ENCODE results near the gene FYTTD1. TPM values are rescaled to one million over a fixed set of nuclear protein-coding genes. Genes with fewer than 3 reads are reported as not detected.
"Not testable (repeated sequence)": the region's sequence is repeated elsewhere in the genome, so short reads cannot be mapped to it uniquely, and the experiment has no call there.

Gene FYTTD1
- total RNA-seq, 4 donors from 2014 or later = 18.3 to 94.6 (median 33.6) TPM

GRCh38 chr3:197709135-197709534 is 40.5 kb upstream of the FYTTD1 start:
- intact Hi-C loops (cut with DNase I; ENCODE audit: low total_unique reads) (no loop called here), in situ Hi-C loops (cut with MboI; ENCODE audit: low pct_ligation_motif_present in 1 of 4, low pct_unique_long_range_greater_than_20kb in 1 of 4, low sequenced_read_pairs in 3 of 4) (no loop called here)
- Histone ChIP-seq H3K27ac (no peak overlapping the region), H3K9me3 (no peaks in the 10 kb centered on the region), H3K36me3 (peaks cover 0 to 10% (median 0%) of the 10 kb centered on the region in 4 donors), H3K27me3 (no peaks in the 10 kb centered on the region), H3K4me3 (no peak overlapping the region), H3K4me1 (peaks cover 0 to 19% (median 14%) of the 10 kb centered on the region in 4 donors)
- DNase-seq = peak; percentile 30
- WGBS, 2 donors (ENCODE audit: low coverage in 1 of 2) = 67 to 88% methylated on average over 3 to 9 of the region's 9 CpGs
- TF ChIP-seq CTCF (IDR thresholded peaks at IDR 0.05) = no peak
- TF ChIP-seq POLR2AphosphoS5 (IDR thresholded peaks at IDR 0.05) = no peak
- no peak for TF ChIP-seq EP300 (IDR thresholded peaks at IDR 0.05; ENCODE audit: low read depth)
- TF ChIP-seq POLR2A (IDR thresholded peaks at IDR 0.05) = no peak

GRCh38 chr3:197710965-197711364 is 38.7 kb upstream of the FYTTD1 start:
- WGBS, 2 donors (ENCODE audit: low coverage in 1 of 2) = 91 to 93% methylated on average over 2 to 5 of the region's 5 CpGs
- H3K27ac ChIP-seq = peak overlapping the region in 3 of 4 donors; percentile 85 to 89 (median 87)
- intact Hi-C loops (cut with DNase I; ENCODE audit: low total_unique reads) = not testable (repeated sequence)

GRCh38 chr3:197711973-197712707 is 37.5 kb upstream of the FYTTD1 start:
- H3K27ac ChIP-seq = peak overlapping the region; percentile 85 to 89 (median 87)
- H3K9me3 ChIP-seq = no peaks in the 10 kb centered on the region
- peak; percentile 87 for DNase-seq
- H3K27me3 ChIP-seq = no peaks in the 10 kb centered on the region
- TF ChIP-seq POLR2A (IDR thresholded peaks at IDR 0.05) = peak; percentile 65
- TF ChIP-seq EP300 (IDR thresholded peaks at IDR 0.05; ENCODE audit: low read depth) = no peak
- no peak for TF ChIP-seq CTCF (IDR thresholded peaks at IDR 0.05)
- TF ChIP-seq POLR2AphosphoS5 (IDR thresholded peaks at IDR 0.05) = peak; percentile 76 to 78 (median 76)
- peaks cover 0 to 19% (median 14%) of the 10 kb centered on the region in 4 donors for H3K4me1 ChIP-seq
- in situ Hi-C loops (cut with MboI; ENCODE audit: low pct_ligation_motif_present in 1 of 4, low pct_unique_long_range_greater_than_20kb in 1 of 4, low sequenced_read_pairs in 3 of 4) (no loop called here), intact Hi-C loops (cut with DNase I; ENCODE audit: low total_unique reads) (no loop called here)
- H3K4me3 ChIP-seq = peak overlapping the region in 3 of 4 donors; percentile 1 to 30 (median 20)
- WGBS, 2 donors (ENCODE audit: low coverage in 1 of 2) = 40 to 50% methylated on average over 1 to 9 of the region's 9 CpGs
- H3K36me3 ChIP-seq = peaks cover 0 to 4% (median 2%) of the 10 kb centered on the region in 4 donors

More at GRCh38 chr3:197710965-197711364, 38.7 kb upstream of the FYTTD1 start:
- in situ Hi-C loops (cut with MboI; ENCODE audit: low pct_ligation_motif_present in 1 of 4, low pct_unique_long_range_greater_than_20kb in 1 of 4, low sequenced_read_pairs in 3 of 4); H3K4me3 ChIP-seq; H3K27me3 ChIP-seq; DNase-seq; H3K36me3 ChIP-seq; H3K9me3 ChIP-seq: not testable (repeated sequence)
- H3K4me1 ChIP-seq = peaks cover 0 to 19% (median 14%) of the 10 kb centered on the region in 4 donors

- Histone ChIP-seq H3K4me3 (no peak overlapping the region), H3K9me3 (no peaks in the 10 kb centered on the region), H3K27me3 (no peaks in the 10 kb centered on the region), H3K27ac (peak overlapping the region; percentile 85 to 89 (median 87)), H3K36me3 (peaks cover 0 to 4% (median 2%) of the 10 kb centered on the region in 4 donors), H3K4me1 (peaks cover 0 to 19% (median 14%) of the 10 kb centered on the region in 4 donors)
- TF ChIP-seq POLR2A (IDR thresholded peaks at IDR 0.05) = no peak
- 79 to 100% methylated on average over 2 to 4 of the region's 4 CpGs for WGBS, 2 donors (ENCODE audit: low coverage in 1 of 2)
- in situ Hi-C loops (cut with MboI; ENCODE audit: low pct_ligation_motif_present in 1 of 4, low pct_unique_long_range_greater_than_20kb in 1 of 4, low sequenced_read_pairs in 3 of 4) (no loop called here), intact Hi-C loops (cut with DNase I; ENCODE audit: low total_unique reads) (no loop called here)
- DNase-seq = no peak
These were observed 36.2 kb upstream of the FYTTD1 start for GRCh38 chr3:197713477-197713822.

- Histone ChIP-seq H3K27ac (peak overlapping the region; percentile 85 to 89 (median 87)), H3K27me3 (no peaks in the 10 kb centered on the region), H3K4me3 (no peak overlapping the region), H3K9me3 (no peaks in the 10 kb centered on the region), H3K4me1 (peaks cover 0 to 19% (median 14%) of the 10 kb centered on the region in 4 donors), H3K36me3 (peaks cover 0 to 4% (median 2%) of the 10 kb centered on the region in 4 donors)
- DNase-seq = no peak
- in situ Hi-C loops (cut with MboI; ENCODE audit: low pct_ligation_motif_present in 1 of 4, low pct_unique_long_range_greater_than_20kb in 1 of 4, low sequenced_read_pairs in 3 of 4) = no loop called here
- 96% methylated on average over 4 of the region's 4 CpGs; no CpG with 5 or more reads in 1 of the 2 donors for WGBS, 2 donors (ENCODE audit: low coverage in 1 of 2)
- TF ChIP-seq EP300 (IDR thresholded peaks at IDR 0.05; ENCODE audit: low read depth) (no peak), POLR2AphosphoS5 (IDR thresholded peaks at IDR 0.05) (no peak), CTCF (IDR thresholded peaks at IDR 0.05) (no peak)
- intact Hi-C loops (cut with DNase I; ENCODE audit: low total_unique reads) = no loop called here
These were observed 35.4 kb upstream of the FYTTD1 start for GRCh38 chr3:197714251-197714650.
